Gastrocnemius medialis (tissue), 4 donors: ENCODE measurements around the gene CTNNBL1.

Experiments
- POLR2A ChIP-seq, 2 donors: fragments of 450-650 bp; IDR thresholded peaks; one replicate each; pipeline ENCODE4 v1.6.1; 2017; ENCODE audit warnings: antibody characterized with exemption in 2 of 2, mild to moderate bottlenecking in 2 of 2, moderate library complexity in 2 of 2
- TF ChIP-seq, protein P1 (sequence below), 5 experiments: fragments of 450-650 bp in 3 of 5; fragments of 200-600 bp in 2 of 5; sonication (generic) in 2 of 5; IDR thresholded peaks in 4 of 5; conservative IDR thresholded peaks in 1 of 5; 1 replicate in 4 of 5; 2 replicates in 1 of 5; pipeline ENCODE4 v1.5.1; 2016 to 2019; ENCODE audit warnings: antibody characterized with exemption in 5 of 5, mild to moderate bottlenecking in 3 of 5, moderate library complexity in 3 of 5

DNA sequence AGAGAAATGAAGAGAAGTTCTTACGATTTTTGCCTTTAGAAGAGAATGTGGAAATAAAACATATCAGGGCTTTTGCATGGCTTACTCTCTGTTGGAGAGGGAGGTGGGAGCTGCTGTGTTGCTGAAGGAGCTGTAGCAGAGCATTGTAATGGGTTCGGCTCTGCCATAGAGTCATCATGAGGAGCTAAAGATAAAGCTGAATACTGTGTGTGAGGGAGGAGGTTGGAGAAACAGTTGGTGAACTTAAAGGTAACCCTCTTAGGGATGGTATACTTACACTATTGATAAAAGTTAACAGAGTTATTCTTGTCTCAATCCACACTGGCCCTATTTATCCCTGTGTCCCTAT is 34.8 kb downstream of the CTNNBL1 start:
- TF ChIP-seq POLR2A (IDR thresholded peaks at IDR 0.05) = no peak
- TF ChIP-seq, protein P1, sequence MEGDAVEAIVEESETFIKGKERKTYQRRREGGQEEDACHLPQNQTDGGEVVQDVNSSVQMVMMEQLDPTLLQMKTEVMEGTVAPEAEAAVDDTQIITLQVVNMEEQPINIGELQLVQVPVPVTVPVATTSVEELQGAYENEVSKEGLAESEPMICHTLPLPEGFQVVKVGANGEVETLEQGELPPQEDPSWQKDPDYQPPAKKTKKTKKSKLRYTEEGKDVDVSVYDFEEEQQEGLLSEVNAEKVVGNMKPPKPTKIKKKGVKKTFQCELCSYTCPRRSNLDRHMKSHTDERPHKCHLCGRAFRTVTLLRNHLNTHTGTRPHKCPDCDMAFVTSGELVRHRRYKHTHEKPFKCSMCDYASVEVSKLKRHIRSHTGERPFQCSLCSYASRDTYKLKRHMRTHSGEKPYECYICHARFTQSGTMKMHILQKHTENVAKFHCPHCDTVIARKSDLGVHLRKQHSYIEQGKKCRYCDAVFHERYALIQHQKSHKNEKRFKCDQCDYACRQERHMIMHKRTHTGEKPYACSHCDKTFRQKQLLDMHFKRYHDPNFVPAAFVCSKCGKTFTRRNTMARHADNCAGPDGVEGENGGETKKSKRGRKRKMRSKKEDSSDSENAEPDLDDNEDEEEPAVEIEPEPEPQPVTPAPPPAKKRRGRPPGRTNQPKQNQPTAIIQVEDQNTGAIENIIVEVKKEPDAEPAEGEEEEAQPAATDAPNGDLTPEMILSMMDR (IDR thresholded peaks at IDR 0.05 in 4 of 5, conservative IDR thresholded peaks at IDR 0.05 in 1 of 5) = no peak
